Transverse colon (tissue), 4 donors: ENCODE data around the gene SEC24A. TPM values are rescaled to one million over a fixed set of nuclear protein-coding genes. Genes with fewer than 3 reads are reported as not detected.

Experiments used
- DNase-seq: peaks from one replicate; pipeline ENCODE4 v3.0.0-alpha.2; 2019
- H3K27ac ChIP-seq, 4 donors: fragments of 200-600 bp; sonication (generic); 2 replicates each; pipeline ENCODE4 v1.5.1; 2016 to 2018; ENCODE audit warnings: inconsistent platforms in 4 of 4
- H3K27me3 ChIP-seq: fragments of 200-600 bp; sonication (generic); 2 replicates; pipeline ENCODE4 v1.5.1; 2017; ENCODE audit warnings: inconsistent platforms
- H3K36me3 ChIP-seq, 4 donors: fragments of 200-600 bp; sonication (generic); 2 replicates each; pipeline ENCODE4 v1.5.1; 2017 to 2019; ENCODE audit warnings: inconsistent platforms in 4 of 4
- H3K4me1 ChIP-seq, 4 donors: fragments of 200-600 bp; sonication (generic); 2 replicates each; pipeline ENCODE4 v1.5.1; 2017 to 2020; ENCODE audit warnings: inconsistent platforms in 4 of 4
- H3K4me3 ChIP-seq, 4 donors: fragments of 200-600 bp; sonication (generic); 1 replicate in 1 of 4; 2 replicates in 3 of 4; pipeline versions ENCODE4 v1.5.1 to v1.6.1; 2017 to 2019; ENCODE audit warnings: inconsistent platforms in 4 of 4
- H3K9me3 ChIP-seq, 2 donors: fragments of 200-600 bp; sonication (generic); 2 replicates each; pipeline ENCODE4 v1.5.1; 2017 to 2019; ENCODE audit warnings: inconsistent platforms in 2 of 2
- EP300 ChIP-seq: sonication (generic); formaldehyde crosslinking; IDR thresholded peaks from one replicate; pipeline ENCODE4 v1.6.1; 2017; ENCODE audit warnings: antibody characterized with exemption, low read depth
- POLR2A ChIP-seq: fragments of 450-650 bp; IDR thresholded peaks from one replicate; pipeline ENCODE4 v1.6.1; 2016; ENCODE audit warnings: antibody characterized with exemption, mild to moderate bottlenecking, moderate library complexity
- POLR2AphosphoS5 ChIP-seq, 3 donors: sonication (generic); formaldehyde crosslinking; IDR thresholded peaks; one replicate each; pipeline ENCODE4 v1.6.1; 2016; ENCODE audit warnings: antibody characterized with exemption in 3 of 3
- whole genome bisulfite sequencing, 2 donors: methylation state at CpG; one replicate each; pipeline ENCODE4 v1.1.5; 2018; ENCODE audit warnings: low coverage in 1 of 2; 5-methylcytosine and 5-hydroxymethylcytosine counted together
- in situ Hi-C, 4 donors: fragments of 200-750 bp; cut with MboI; loops; one replicate each; pipeline versions ENCODE4 v1.15.0 to v1.15.1; 2017; ENCODE audit warnings: low sequenced_read_pairs in 3 of 4, low pct_ligation_motif_present in 1 of 4, low pct_unique_long_range_greater_than_20kb in 1 of 4
- intact Hi-C: fragments of 100-400 bp; cut with DNase I; formaldehyde crosslinking; loops from one replicate; pipeline ENCODE4 v1.15.1; 2023; ENCODE audit warnings: low total_unique reads
- total RNA-seq, 4 donors: library from RNA; depleted of rRNA; stranded (reverse); fragments of >200 nt; gene quantifications; one replicate each; pipeline ENCODE4 v1.1.0, GENCODE V29; 2016
- TF ChIP-seq, protein P1 (sequence below), 5 experiments: fragments of 200-600 bp in 3 of 5; fragments of 450-650 bp in 2 of 5; sonication (generic) in 3 of 5; IDR thresholded peaks; 1 replicate in 2 of 5; 2 replicates in 3 of 5; pipeline ENCODE4 v1.5.1; 2016 to 2017; ENCODE audit warnings: antibody characterized with exemption in 5 of 5, inconsistent platforms in 3 of 5, mild to moderate bottlenecking in 2 of 5, moderate library complexity in 1 of 5

SEC24A gene
- total RNA-seq, 4 donors from 2014 or later, result 9.2 to 26.7 (median 18.6) TPM

GRCh38 chr5:134610725-134611124 is 37.9 kb upstream of the SEC24A start:
- Histone ChIP-seq H3K27ac (no peak overlapping the region), H3K9me3 (no peaks in the 10 kb centered on the region), H3K4me1 (no peaks in the 10 kb centered on the region), H3K27me3 (no peaks in the 10 kb centered on the region), H3K4me3 (no peak overlapping the region), H3K36me3 (peaks cover 0 to 62% (median 17%) of the 10 kb centered on the region in 4 donors)
- TF ChIP-seq POLR2AphosphoS5 (IDR thresholded peaks at IDR 0.05), result no peak
- TF ChIP-seq, protein P1, sequence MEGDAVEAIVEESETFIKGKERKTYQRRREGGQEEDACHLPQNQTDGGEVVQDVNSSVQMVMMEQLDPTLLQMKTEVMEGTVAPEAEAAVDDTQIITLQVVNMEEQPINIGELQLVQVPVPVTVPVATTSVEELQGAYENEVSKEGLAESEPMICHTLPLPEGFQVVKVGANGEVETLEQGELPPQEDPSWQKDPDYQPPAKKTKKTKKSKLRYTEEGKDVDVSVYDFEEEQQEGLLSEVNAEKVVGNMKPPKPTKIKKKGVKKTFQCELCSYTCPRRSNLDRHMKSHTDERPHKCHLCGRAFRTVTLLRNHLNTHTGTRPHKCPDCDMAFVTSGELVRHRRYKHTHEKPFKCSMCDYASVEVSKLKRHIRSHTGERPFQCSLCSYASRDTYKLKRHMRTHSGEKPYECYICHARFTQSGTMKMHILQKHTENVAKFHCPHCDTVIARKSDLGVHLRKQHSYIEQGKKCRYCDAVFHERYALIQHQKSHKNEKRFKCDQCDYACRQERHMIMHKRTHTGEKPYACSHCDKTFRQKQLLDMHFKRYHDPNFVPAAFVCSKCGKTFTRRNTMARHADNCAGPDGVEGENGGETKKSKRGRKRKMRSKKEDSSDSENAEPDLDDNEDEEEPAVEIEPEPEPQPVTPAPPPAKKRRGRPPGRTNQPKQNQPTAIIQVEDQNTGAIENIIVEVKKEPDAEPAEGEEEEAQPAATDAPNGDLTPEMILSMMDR (IDR thresholded peaks at IDR 0.05), result no peak
- TF ChIP-seq EP300, result no peak
- no peak for TF ChIP-seq POLR2A
- intact Hi-C loops (no loop called here), in situ Hi-C loops (no loop called here)
- DNase-seq, result no peak

- DNase-seq, result no peak
- H3K36me3 ChIP-seq, result peaks cover 0 to 56% (median 13%) of the 10 kb centered on the region in 4 donors
- WGBS, 2 donors, result 98 to 100% methylated on average over 3 to 4 of the region's 4 CpGs
- no peak overlapping the region for H3K27ac ChIP-seq
- H3K27me3 ChIP-seq, result no peaks in the 10 kb centered on the region
- H3K9me3 ChIP-seq, result no peaks in the 10 kb centered on the region
- TF ChIP-seq EP300 (no peak), POLR2A (no peak), POLR2AphosphoS5 (IDR thresholded peaks at IDR 0.05) (no peak)
- TF ChIP-seq, protein P1 (IDR thresholded peaks at IDR 0.05), result no peak
- H3K4me1 ChIP-seq, result no peaks in the 10 kb centered on the region
- in situ Hi-C loops (no loop called here), intact Hi-C loops (no loop called here)
- H3K4me3 ChIP-seq, result no peak overlapping the region
Observed at GRCh38 chr5:134611515-134611914, 37.1 kb upstream of the SEC24A start.

- Histone ChIP-seq H3K27me3 (no peaks in the 10 kb centered on the region), H3K9me3 (no peaks in the 10 kb centered on the region), H3K4me1 (no peaks in the 10 kb centered on the region), H3K36me3 (peaks cover 0 to 57% (median 21%) of the 10 kb centered on the region in 4 donors), H3K4me3 (no peak overlapping the region), H3K27ac (no peak overlapping the region)
- TF ChIP-seq POLR2AphosphoS5 (IDR thresholded peaks at IDR 0.05), result no peak
- TF ChIP-seq, protein P1 (IDR thresholded peaks at IDR 0.05), result no peak
- no peak for TF ChIP-seq EP300
- intact Hi-C loops, result no loop called here
- DNase-seq, result no peak
- in situ Hi-C loops, result no loop called here
- WGBS, 2 donors, result 80 to 95% methylated on average over 1 to 5 of the region's 5 CpGs
Observed at GRCh38 chr5:134614450-134615085, 34.0 kb upstream of the SEC24A start.

GRCh38 chr5:134620634-134621033 is 28.0 kb upstream of the SEC24A start:
- TF ChIP-seq, protein P1 (IDR thresholded peaks at IDR 0.05), result no peak
- TF ChIP-seq POLR2A (no peak), POLR2AphosphoS5 (IDR thresholded peaks at IDR 0.05) (no peak), EP300 (no peak)
- intact Hi-C loops, result no loop called here
- Histone ChIP-seq H3K27ac (no peak overlapping the region), H3K4me1 (peaks cover 0 to 16% (median 6%) of the 10 kb centered on the region in 4 donors), H3K4me3 (no peak overlapping the region), H3K36me3 (peaks cover 0 to 63% (median 31%) of the 10 kb centered on the region in 4 donors), H3K9me3 (no peaks in the 10 kb centered on the region), H3K27me3 (no peaks in the 10 kb centered on the region)
- DNase-seq, result no peak
- in situ Hi-C loops, result no loop called here
- WGBS, 2 donors, result 100% methylated on average over 1 to 2 of the region's 2 CpGs
